Measurements from ENCODE around the gene GPR25. TPM values are rescaled to one million over a fixed set of nuclear protein-coding genes. Genes with fewer than 3 reads are reported as not detected.

GPR25 gene, protein sequence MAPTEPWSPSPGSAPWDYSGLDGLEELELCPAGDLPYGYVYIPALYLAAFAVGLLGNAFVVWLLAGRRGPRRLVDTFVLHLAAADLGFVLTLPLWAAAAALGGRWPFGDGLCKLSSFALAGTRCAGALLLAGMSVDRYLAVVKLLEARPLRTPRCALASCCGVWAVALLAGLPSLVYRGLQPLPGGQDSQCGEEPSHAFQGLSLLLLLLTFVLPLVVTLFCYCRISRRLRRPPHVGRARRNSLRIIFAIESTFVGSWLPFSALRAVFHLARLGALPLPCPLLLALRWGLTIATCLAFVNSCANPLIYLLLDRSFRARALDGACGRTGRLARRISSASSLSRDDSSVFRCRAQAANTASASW
- under 1 TPM in 1 of 3 donors, not detected in 2; 0.29 TPM for total RNA-seq

DNA sequence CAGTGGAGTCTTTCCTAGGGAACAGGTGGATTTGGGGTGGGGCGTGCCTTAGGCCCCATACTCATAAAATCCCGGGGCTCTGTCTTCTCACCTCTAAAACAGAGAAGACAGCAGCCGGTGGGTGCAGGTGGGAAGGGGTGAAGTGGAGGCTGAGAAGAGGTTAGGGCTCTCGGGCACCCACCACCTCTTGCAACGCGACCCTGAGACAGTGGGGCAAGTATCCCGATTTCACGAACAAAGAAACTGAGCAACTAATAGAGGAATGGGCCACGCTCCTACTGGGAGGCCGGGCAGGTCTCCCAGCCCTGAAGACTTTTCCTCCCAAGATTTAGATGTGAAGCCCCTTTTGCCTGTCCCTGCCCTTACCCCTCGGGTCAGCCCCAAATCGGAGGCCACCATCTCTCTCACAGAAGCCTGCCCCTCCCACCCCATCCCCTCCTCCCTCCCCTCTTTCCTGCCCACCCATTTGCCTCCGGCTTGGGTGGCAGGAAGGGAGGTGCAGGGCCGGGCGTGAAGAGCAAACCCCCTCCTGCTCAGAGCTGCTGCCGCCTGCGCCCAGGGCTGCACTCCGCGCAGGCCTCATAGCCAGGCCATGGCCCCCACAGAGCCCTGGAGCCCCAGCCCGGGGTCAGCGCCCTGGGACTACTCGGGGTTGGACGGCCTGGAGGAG is at the start of gene GPR25:
TSS of gene GPR25 (plus strand) at position 536 of the 670 bp plus-strand sequence. CDS start at position 593, 57 bp downstream.
- TF ChIP-seq POLR2AphosphoS5 (IDR thresholded peaks at IDR 0.05) (no peak), POLR2A (IDR thresholded peaks at IDR 0.05) (no peak)
- TF ChIP-seq, protein P1, sequence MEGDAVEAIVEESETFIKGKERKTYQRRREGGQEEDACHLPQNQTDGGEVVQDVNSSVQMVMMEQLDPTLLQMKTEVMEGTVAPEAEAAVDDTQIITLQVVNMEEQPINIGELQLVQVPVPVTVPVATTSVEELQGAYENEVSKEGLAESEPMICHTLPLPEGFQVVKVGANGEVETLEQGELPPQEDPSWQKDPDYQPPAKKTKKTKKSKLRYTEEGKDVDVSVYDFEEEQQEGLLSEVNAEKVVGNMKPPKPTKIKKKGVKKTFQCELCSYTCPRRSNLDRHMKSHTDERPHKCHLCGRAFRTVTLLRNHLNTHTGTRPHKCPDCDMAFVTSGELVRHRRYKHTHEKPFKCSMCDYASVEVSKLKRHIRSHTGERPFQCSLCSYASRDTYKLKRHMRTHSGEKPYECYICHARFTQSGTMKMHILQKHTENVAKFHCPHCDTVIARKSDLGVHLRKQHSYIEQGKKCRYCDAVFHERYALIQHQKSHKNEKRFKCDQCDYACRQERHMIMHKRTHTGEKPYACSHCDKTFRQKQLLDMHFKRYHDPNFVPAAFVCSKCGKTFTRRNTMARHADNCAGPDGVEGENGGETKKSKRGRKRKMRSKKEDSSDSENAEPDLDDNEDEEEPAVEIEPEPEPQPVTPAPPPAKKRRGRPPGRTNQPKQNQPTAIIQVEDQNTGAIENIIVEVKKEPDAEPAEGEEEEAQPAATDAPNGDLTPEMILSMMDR (IDR thresholded peaks at IDR 0.05), result no peak
- peaks cover 11 to 48% of the 10 kb centered on the region in 2 donors for H3K27me3 ChIP-seq
- peaks cover 0 to 7% of the 10 kb centered on the region in 2 donors for H3K4me1 ChIP-seq
- intact Hi-C loops (cut with DNase I; ENCODE audit: low total_unique reads), result no loop called here
- no peaks in the 10 kb centered on the region for H3K9me3 ChIP-seq
- H3K4me3 ChIP-seq, result peak within 1 kb of the TSS in 2 of 3 donors; percentile 23 to 63
- no peak for DNase-seq (ENCODE audit: low spot score in 2 of 2)
- H3K27ac ChIP-seq, result no peak within 1 kb of the TSS
- H3K36me3 ChIP-seq, result no peaks in the 10 kb centered on the region

DNA sequence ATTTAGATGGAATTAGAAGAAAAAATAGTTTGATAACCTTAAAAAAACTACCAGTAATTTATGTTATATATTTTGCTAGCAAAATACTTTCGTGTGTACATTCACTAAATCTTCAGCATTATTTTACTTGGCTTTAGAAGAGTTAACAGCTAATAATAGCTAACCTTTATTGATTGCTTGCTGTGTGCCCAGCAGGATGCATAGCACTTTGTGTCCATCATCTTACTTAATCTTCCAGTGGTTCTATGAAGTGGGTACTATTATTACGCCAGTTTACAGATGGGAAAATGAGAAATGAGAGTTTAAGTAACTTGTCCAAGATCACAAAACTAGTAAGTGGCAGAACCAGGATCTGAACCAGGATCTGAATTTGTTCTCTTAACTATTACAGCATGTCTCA is 41.7 kb upstream of the GPR25 start:
- no peak overlapping the region for H3K4me3 ChIP-seq
- no peaks in the 10 kb centered on the region for H3K36me3 ChIP-seq
- DNase-seq (ENCODE audit: low spot score in 2 of 2), result no peak

DNA sequence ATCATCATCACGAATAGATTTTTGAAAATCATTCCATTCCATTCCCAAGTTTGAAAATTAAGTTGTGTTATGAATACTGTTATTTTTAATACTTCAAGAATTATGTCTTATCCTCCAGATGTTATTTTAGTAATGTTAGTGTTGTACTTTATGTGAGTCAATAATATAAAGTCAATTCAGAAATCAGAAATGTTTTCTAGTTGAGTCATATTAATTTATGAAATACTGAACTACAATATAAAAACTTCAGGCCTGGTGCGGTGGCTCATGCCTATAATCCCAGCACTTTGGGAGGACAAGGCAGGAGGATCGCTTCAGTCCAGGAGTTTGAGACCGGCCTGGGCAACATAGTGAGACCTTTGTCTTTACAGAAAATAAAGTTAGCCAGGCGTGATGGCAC is 38.4 kb upstream of the GPR25 start:
- H3K9me3 ChIP-seq, result no peaks in the 10 kb centered on the region
- no peaks in the 10 kb centered on the region for H3K4me1 ChIP-seq
- no peaks in the 10 kb centered on the region for H3K27me3 ChIP-seq
- TF ChIP-seq POLR2AphosphoS5 (IDR thresholded peaks at IDR 0.05), result no peak
- TF ChIP-seq, protein P1 (IDR thresholded peaks at IDR 0.05), result no peak
- no peak for TF ChIP-seq POLR2A (IDR thresholded peaks at IDR 0.05)
- intact Hi-C loops (cut with DNase I; ENCODE audit: low total_unique reads), result no loop called here
- no peak for DNase-seq (ENCODE audit: low spot score in 2 of 2)
- H3K36me3 ChIP-seq, result no peaks in the 10 kb centered on the region
- H3K4me3 ChIP-seq, result no peak overlapping the region
- H3K27ac ChIP-seq, result no peak overlapping the region

More for the DNA sequence above, 41.7 kb upstream of the GPR25 start:
- Histone ChIP-seq H3K27ac (no peak overlapping the region), H3K27me3 (no peaks in the 10 kb centered on the region), H3K9me3 (no peaks in the 10 kb centered on the region), H3K4me1 (no peaks in the 10 kb centered on the region)
- intact Hi-C loops (cut with DNase I; ENCODE audit: low total_unique reads), result no loop called here
- TF ChIP-seq POLR2AphosphoS5 (IDR thresholded peaks at IDR 0.05) (no peak), POLR2A (IDR thresholded peaks at IDR 0.05) (no peak)
- TF ChIP-seq, protein P1 (IDR thresholded peaks at IDR 0.05), result no peak

DNA sequence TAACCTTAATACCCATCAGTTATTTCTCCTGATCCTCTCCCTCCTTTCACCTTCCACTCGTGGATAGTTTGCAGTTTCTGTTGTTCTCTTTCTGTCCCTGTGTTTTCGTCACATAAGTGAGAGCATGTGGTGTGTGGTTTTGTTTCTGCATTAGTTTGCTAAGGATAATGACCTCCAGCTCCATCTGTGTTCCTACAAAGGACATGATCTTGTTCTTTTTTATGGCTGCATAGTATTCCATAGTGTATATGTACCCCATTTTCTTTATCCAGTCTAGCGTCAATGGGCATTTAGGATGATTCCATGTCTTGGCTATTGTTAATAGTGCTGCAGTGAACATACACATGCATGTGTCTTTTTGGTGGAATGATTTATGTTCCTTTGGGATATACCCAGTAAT is 36.6 kb upstream of the GPR25 start:
- intact Hi-C loops (cut with DNase I; ENCODE audit: low total_unique reads), result no loop called here
- DNase-seq (ENCODE audit: low spot score in 2 of 2), result no peak
- H3K27me3 ChIP-seq, result no peaks in the 10 kb centered on the region
- no peak overlapping the region for H3K27ac ChIP-seq
- H3K36me3 ChIP-seq, result no peaks in the 10 kb centered on the region
- no peaks in the 10 kb centered on the region for H3K4me1 ChIP-seq
- H3K9me3 ChIP-seq, result no peaks in the 10 kb centered on the region
- TF ChIP-seq, protein P1 (IDR thresholded peaks at IDR 0.05), result no peak
- no peak for TF ChIP-seq POLR2AphosphoS5 (IDR thresholded peaks at IDR 0.05)
- no peak for TF ChIP-seq POLR2A (IDR thresholded peaks at IDR 0.05)
- H3K4me3 ChIP-seq, result no peak overlapping the region

Data from breast epithelium (tissue), 4 donors.